ENCODE measurements around the gene PRKCG.
"Not testable (repeated sequence)": the region's sequence is repeated elsewhere in the genome, so short reads cannot be mapped to it uniquely, and the experiment has no call there.

The PRKCG gene

GRCh38 chr19:53881482-53882390, at the start of gene PRKCG:
Gene PRKCG, plus strand, starts transcription at chr19:53882197. Its CDS starts 298 bp downstream, at chr19:53882495.
- DNase-seq (ENCODE audit: low read depth in 3 of 3), result peak in 2 of 3 experiments; percentile 20 to 28

- DNase-seq (ENCODE audit: low read depth in 3 of 3), result not testable (repeated sequence)
Measured at GRCh38 chr19:53832861-53833260, 49.1 kb upstream of the PRKCG start.

- not testable (repeated sequence) for DNase-seq (ENCODE audit: low read depth in 3 of 3)
Measured at GRCh38 chr19:53838446-53838845, 43.6 kb upstream of the PRKCG start.

- DNase-seq (ENCODE audit: low read depth in 3 of 3), result not testable (repeated sequence)
Measured at GRCh38 chr19:53840241-53840640, 41.8 kb upstream of the PRKCG start.

- not testable (repeated sequence) for DNase-seq (ENCODE audit: low read depth in 3 of 3)
Measured at GRCh38 chr19:53840914-53841313, 41.1 kb upstream of the PRKCG start.

- no peak for DNase-seq (ENCODE audit: low read depth in 3 of 3)
Measured at GRCh38 chr19:53844849-53845246, 37.1 kb upstream of the PRKCG start.

GRCh38 chr19:53847555-53847954, 34.4 kb upstream of the PRKCG start:
- no peak for DNase-seq (ENCODE audit: low read depth in 3 of 3)

- no peak for DNase-seq (ENCODE audit: low read depth in 3 of 3)
Measured at GRCh38 chr19:53849237-53849676, 32.7 kb upstream of the PRKCG start.

- no peak for DNase-seq (ENCODE audit: low read depth in 3 of 3)
Measured at GRCh38 chr19:53853707-53854106, 28.3 kb upstream of the PRKCG start.

- no peak for DNase-seq (ENCODE audit: low read depth in 3 of 3)
Measured at GRCh38 chr19:53864308-53864836, 17.6 kb upstream of the PRKCG start.

- no peak for DNase-seq (ENCODE audit: low read depth in 3 of 3)
Measured at GRCh38 chr19:53865523-53865917, 16.5 kb upstream of the PRKCG start.

- peak in 2 of 3 experiments; percentile 20 to 31 for DNase-seq (ENCODE audit: low read depth in 3 of 3)
Measured at GRCh38 chr19:53865918-53866864, 15.8 kb upstream of the PRKCG start.

- DNase-seq (ENCODE audit: low read depth in 3 of 3), result no peak
Measured at GRCh38 chr19:53866865-53867224, 15.2 kb upstream of the PRKCG start.

- peak; percentile 94 to 99 (median 99) for DNase-seq (ENCODE audit: low read depth in 3 of 3)
Measured at GRCh38 chr19:53867225-53868090, 14.5 kb upstream of the PRKCG start, which contains the start of gene MYADM. Gene MYADM, plus strand, starts transcription at chr19:53867883. Its CDS starts 5,647 bp downstream, at chr19:53873530.

- no peak for DNase-seq (ENCODE audit: low read depth in 3 of 3)
Measured at GRCh38 chr19:53868091-53868891, 13.7 kb upstream of the PRKCG start.

GRCh38 chr19:53868892-53869804, 12.8 kb upstream of the PRKCG start:
- peak; percentile 61 to 81 (median 73) for DNase-seq (ENCODE audit: low read depth in 3 of 3)

GRCh38 chr19:53869805-53870484, 12.1 kb upstream of the PRKCG start:
- DNase-seq (ENCODE audit: low read depth in 3 of 3), result not testable (repeated sequence)

- no peak for DNase-seq (ENCODE audit: low read depth in 3 of 3)
Measured at GRCh38 chr19:53870485-53870844, 11.5 kb upstream of the PRKCG start.

Data from stimulated activated CD4-positive, alpha-beta T cell treated with anti-CD3 and anti-CD28 coated beads, TNF-alpha, amount 100 ng/mL, for 4 hours (primary cell).